Muscle of arm (tissue), 12 donors: ENCODE measurements around the gene C2CD4A. TPM values are rescaled to one million over a fixed set of nuclear protein-coding genes. Genes with fewer than 3 reads are reported as not detected.

Source experiments
- DNase-seq: peaks from one replicate; pipeline ENCODE4 v3.0.0-alpha.2; 2013
- polyA plus RNA-seq, 12 donors: library from polyadenylated mRNA; unstranded; fragments of 120-200 nt; gene quantifications; one replicate each; pipeline ENCODE4 v1.2.1, GENCODE V29; 2013; ENCODE audit not compliant: insufficient read length in 12 of 12

C2CD4A gene
- polyA plus RNA-seq, 12 donors, result 0.04 to 0.07 (median 0.05) TPM; not detected in 5

DNA sequence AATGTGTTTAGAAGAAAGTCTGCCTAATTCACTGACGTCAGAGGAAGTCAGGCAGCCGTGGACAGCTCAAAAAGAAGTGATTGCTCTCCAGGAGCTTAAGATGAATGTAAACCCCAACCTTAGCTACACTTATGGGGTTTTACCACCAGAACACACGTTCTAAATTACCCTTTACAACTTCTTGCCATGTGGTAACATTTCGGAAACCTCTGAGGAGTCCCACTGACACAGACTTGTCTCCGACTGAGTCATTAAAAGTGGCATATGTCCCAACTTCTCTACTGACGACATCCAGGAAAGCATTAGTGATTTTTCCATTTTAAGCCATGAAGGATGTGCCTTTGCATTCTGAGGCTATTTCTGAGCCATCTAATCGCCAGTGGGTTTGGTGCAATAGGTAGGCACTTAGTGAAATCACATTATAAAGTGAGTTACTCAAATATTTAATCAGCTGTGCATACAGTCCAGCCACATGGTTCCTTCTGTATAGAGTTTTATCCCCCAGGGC lies 32.4 kb downstream of the C2CD4A start:
- DNase-seq, result no peak

DNA sequence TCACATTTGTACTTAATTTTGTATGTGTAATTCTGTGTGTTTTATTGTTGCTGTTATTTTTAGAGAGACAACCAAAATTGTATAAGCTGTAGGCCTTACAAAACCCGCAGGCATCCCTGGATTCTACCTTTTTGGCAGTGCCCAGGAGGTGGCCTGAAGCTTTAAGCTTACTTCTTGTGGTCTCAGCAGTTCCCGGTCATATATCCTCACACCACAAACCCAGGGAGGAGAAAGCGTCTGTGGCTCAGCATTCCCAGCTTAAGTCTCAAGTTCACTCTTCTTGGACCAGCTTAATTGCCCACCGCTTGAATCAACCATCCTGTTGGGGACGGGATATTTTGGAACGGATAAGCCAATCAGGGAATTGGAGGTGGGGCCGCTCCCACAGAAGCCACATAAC lies 36.7 kb downstream of the C2CD4A start:
- no peak for DNase-seq

DNA sequence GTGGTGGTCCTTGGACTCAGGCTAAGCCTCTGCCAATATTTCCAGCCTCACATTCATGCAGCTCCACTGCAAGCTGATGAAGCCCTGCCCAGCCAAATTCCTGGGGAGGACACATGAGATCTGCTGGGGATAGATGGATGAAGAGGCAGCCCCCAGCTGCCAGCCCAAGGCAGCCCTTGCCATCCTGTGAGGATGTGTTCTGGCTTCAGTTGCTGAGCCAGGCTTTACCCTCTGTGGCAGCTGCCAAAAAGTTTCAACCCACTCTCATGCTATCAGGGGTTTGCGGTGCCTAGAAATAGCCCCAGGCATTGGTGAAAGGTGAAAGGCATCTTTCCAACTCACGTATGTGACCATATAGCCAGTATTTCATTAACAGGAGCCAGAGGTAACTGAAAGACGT lies 37.6 kb downstream of the C2CD4A start:
- no peak for DNase-seq

DNA sequence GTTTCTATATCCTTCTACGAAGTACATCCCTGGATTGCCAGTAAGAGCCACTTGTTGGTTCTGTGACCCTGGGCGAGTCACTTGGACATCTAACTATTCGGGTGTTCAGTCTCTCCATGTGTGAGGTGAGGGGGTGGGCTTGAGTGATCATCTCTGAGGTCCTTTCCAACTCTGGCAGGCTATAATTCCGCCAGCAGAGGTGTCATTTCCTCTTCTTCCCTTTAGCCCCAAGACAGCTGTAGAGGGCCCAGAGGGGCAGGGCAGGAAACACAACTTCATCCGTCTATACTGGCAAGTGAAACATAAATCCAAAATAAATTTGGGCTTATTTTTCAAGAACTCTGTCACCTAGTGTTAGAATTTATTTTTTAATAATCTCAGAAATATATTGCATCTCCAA lies 38.1 kb downstream of the C2CD4A start:
- no peak for DNase-seq

DNA sequence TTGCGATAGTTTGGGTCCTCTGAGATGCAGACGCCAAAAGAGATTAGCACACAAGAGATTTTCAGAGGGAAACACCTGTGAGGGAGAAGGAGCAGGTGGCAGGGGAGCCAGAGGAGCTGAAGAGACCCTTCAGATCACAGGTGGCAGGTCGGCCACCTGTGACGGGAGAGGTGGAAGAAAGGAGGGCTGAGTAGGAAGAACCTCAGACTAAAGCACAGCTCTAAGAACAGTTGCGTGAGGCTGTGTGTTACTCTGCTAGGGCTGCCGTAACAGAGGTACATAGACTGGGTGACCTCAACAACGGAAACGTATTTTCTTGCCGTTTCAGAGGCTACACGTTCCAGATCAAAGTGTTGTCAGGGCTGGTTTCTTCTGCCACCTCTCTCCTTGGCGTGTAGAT lies 38.5 kb downstream of the C2CD4A start:
- DNase-seq, result no peak

DNA sequence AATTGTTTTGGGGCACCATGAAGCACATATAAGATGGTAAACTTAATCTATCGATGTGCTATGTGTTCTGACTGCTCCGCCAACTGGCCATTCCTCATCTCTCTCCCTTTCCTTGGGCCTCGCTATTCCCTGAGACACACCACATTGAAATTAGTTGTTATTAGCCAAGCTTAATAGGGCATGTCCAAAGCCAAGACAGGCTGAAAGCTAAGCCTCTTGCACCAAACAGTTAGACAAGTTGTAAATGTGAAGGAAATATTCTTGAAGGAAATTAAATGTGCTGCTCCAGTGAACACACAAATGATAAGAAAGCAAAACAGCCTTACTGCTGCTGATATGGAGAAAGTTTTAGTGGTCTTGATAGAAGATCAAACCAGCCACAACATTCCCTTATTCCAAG lies 39.3 kb downstream of the C2CD4A start:
- no peak for DNase-seq

DNA sequence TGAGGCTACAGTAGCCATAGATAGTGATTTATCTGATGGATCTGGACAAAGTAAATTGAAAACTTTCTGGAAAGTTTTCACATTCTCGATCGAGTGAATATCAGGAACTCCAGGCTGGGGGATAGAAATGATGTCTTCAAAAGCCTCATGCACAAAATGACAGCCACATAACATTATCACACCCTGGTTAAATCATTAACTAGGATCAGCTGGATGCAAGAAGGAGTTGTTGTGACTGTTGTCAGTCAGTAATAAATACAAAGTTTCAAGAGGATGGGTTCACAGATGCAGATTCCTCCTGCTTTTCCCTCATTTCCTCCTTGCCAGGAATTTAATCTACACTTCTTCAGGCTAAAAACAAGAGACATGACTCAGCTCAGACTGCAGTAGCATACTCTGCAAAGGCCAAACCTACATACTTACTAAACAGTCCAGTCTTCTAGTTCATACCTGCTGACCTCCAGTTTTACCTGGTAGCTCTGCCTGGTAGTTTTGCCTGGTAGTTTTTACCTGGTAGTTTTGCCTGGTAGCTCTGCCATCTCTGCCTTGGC lies 40.9 kb downstream of the C2CD4A start:
- no peak for DNase-seq

DNA sequence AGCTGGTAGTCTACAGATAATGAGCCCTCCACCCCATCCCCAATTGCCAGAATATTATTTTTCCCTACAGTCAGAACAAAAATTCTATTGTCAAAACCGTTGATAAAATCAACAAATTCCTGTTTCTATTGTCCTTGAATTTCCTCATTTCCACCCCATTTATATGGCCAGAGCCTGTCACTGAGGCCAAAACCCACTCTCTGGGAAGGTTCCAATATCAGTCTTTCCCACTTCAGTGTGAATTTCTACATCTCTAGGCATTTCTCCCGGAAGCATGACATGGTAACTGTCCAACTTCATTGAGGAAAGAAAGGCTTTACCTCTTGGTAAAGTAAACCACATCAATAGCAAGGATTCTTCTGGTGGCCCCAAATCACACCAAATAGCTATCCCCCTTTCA lies 41.6 kb downstream of the C2CD4A start:
- DNase-seq, result no peak

DNA sequence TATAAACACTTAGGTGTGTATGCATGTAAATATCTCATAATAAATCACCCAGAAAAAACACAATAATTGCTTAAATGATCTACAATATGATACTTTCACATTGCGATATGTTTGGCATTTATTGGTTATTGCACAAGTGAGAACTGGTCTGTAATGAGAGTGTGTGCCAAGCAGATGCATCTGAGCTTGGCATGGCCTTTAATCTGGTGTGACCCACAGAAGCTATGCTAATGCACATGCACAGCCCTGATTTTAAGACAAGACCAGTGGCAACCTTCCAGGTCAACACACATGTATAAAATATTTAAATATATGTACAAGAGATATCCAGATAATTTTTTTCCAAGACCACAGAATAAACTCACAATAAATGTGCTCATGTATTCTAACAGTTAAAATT lies 42.7 kb downstream of the C2CD4A start:
- DNase-seq, result no peak

DNA sequence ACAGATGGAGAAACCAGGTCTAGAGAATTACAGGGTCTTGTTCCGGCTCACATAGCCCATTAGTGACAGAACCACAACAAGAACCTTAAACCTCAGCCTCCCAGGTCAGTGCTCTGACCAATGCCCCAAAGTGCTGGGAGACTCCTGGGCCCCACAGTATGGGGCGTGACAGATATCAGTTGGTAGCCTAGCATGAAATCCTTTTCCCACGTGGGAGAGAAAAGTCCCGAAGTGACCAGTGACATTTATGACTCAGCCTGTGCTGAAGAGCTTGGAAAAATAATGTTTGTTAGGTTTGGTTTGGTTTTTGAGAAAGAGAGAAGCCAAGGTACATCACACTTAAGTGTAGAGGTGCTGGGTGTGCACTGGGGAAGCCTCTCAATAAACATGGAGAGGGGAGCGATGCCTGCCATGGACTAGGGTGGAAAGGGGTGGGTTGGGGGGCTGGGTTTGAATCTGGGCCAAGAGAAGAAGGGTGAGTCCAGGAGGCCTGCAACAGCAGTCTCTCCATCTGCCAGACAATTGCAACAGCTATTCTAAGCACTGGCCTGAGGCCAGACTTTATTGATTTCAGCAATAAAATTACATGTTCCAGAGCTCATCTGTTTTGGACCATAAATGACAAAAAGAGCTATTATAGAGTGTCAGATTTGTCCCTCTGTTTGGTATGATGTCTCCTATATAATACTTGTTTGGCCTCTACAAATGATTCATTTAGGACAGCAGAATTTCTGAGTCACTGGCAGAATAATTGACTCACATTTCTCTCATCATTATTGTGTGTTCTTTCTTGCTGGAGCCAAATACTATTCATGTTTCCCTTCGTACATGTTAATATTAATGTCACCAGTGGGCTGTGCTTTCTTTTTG lies 43.4 kb downstream of the C2CD4A start:
- DNase-seq, result peak; percentile 50

DNA sequence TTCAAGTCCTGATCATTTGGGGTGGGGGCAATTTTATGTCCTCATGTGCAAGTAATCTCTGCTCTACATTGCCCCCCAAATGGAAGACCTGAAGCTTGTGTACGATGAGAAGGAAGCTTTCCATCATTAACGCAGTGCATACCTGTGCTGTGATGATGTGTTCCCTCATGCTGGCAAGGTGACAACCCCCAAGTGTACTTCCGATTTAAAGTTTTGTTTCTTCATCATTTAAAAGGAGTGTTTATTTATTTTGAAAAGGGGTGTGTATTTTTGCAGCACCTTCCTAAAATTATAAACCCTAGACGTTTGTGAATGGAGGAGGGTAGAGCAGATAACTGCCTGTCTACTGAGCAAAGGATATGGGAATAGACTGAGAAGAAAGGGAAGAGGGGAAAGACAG lies 45.3 kb downstream of the C2CD4A start:
- DNase-seq, result no peak

DNA sequence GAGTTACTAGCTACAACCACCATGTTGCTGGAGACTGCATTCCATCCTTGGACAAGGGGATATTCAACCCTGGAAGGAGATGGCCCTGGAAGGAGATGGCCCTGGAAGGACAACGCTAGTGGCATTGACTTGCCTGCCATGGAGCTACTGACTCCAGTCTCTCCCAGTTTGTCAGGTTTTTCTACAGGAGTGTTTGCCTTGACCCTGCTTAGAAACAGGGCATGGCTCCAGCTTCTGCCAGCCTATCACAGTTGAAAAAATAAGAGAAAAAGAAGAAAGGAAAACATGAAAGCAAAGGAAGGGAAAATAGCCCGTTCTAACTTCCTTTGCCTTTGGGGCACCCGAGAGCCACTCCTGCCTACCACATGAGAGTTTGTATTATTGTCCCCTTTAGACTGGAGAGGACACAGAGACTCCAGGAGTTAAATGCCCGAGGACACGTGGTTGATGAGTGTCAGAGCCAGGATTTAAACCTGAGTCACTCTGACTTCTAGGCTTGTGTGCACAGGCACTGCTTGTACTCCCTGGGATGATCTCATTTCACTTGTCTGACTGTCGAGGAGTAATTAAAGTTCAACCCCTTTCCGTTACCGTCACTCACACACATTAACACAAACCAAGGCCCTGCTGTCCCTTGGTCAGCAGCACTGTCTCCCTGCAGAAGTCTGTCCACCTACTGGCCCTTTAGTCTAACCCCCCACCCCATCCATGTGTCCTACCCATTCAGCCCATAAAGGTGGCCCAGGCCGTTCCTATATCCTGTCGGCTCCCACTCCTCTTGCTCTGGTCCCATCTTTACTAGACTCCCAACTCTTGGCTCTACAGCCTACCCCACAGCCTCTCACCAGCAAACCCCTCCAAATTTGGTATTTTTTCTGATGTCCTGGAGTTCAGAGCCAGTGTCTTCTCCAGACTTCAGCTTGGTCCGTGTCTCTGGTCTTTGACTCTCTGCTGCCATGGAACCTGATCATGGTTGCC lies 46.1 kb downstream of the C2CD4A start:
- no peak for DNase-seq

DNA sequence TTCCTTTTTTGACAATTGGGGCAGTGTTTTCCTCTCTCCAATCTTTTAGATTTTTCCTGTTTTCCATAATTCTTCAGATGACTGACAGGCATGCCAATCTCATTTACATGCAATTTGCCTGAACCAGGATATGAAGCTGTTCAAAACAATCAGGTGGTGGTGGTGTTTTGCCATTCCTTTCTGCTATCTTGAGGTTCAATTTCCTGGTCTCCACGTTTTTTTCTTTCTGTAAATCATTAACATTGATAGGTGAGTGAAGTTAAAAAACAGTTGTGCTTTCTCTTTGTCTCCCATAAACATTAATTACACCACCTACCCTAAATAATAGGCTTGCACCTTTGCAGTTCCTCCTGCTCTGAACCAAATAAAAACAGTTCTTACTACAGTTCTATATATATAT lies 49.1 kb downstream of the C2CD4A start:
- DNase-seq, result no peak

DNA sequence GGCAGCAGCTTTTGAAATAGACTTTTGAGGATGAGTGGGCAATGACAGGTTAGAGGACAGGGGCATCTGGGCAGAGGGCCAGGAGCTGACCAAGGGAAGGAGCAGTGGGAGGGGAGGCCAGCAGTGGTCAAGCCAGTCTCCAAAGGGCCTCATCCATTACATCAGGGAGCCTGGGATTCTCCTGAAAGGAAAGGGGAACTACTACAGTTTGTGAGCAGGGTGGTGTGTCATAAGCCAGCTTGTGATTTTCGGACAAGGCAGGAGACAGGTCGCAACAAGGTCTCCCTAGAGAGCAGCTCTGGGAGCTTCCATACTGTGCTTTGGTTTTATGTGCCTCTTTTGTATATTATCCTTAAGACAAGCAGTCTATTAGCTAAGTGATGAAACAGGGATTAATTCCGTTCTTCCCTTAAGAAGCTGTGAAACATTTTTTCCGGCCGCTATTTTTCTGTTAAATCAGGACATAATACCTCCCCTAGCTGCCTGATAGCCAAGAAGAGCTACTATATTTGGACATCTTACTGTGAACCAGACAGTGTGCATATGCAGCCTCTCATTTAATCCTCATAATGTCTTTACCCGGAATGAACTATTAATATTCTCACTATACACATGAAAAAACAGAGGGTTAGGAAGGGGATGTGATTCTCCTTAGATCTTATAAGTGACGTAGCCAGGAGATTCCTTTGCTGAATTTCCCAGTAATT lies 51.9 kb downstream of the C2CD4A start:
- no peak for DNase-seq

DNA sequence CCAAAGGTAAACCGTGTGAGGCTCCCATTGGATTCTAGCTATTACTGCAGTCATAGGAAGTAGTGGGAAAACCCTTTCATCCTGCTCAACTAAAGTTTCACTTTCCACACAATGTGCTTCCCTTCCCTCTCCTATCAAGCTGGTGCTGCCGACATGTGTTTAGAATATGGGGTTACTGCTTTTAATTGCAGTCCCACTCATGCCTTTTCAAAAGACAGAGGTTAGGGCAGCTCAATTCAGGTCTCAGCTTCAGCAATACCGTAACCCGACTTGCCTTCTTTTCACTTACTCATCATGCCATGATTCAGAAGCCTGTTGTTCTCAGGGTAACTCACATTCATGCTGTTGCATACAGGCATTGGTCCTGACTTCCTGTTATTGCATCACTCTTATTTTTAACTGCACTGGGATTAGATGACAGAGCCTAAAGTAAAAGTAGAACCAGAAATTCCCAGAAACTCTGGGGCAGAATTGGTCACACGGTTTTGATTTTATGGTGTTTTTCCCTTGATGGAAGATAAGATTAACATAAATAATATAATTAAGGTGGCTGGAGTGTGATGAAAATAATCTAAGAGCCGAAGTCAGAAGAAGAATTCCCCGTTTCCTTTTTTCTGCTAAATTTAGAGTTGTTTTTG lies 52.6 kb downstream of the C2CD4A start:
- peak; percentile 18 for DNase-seq

DNA sequence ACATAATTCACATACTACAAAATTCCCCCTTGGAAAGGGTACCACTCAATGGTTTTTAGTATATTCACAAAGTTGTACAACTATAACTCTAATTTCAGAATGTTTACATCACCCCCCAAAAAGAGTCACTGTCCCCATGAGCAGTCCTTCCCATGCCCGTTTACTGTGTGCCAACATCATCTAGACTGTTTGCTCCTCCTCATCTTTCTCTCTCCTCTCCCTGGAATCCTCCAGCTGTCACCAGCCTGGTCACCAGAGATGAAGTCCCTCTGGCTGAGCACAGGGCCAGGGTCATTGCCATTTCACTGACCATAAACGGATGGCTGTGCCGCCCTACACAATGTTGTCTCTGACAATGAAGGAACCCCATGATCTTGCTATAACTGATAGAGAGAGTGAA lies 53.1 kb downstream of the C2CD4A start:
- no peak for DNase-seq

Other genes with a start within 250 kb of the C2CD4A start
- 10 to 100 TPM in 11 of 12 donors, not detected in 1; 20.5 to 52.3 (median 43.0) TPM for gene VPS13C, start 6.5 kb upstream of the C2CD4A start, polyA plus RNA-seq
- 1 to 10 TPM in 9 of 12 donors, under 1 TPM in 2, not detected in 1; 0.85 to 7.8 (median 2.8) TPM for gene C2CD4B, start 98.3 kb downstream of the C2CD4A start, polyA plus RNA-seq